GF-D8 (cell line): ENCODE data around the gene TMC3.

Experiments used
- DNase-seq: peaks from one replicate; lab custom pipeline; 2025; lab: John Stamatoyannopoulos, UW

Gene TMC3

GRCh38 chr15:81322676-81323253 is 51.2 kb downstream of the TMC3 start:
- no peak for DNase-seq

- DNase-seq = no peak
These were observed 52.3 kb downstream of the TMC3 start for GRCh38 chr15:81321667-81322066.

- DNase-seq = no peak
These were observed 56.4 kb downstream of the TMC3 start for GRCh38 chr15:81317642-81318017.

- DNase-seq = no peak
These were observed 57.7 kb downstream of the TMC3 start for GRCh38 chr15:81316267-81316666.

GRCh38 chr15:81315452-81316175 is 58.4 kb downstream of the TMC3 start:
- no peak for DNase-seq

GRCh38 chr15:81314378-81314777 is 59.6 kb downstream of the TMC3 start:
- DNase-seq = no peak

- DNase-seq = no peak
These were observed 60.3 kb downstream of the TMC3 start for GRCh38 chr15:81313686-81314085.

- DNase-seq = no peak
These were observed 61.0 kb downstream of the TMC3 start for GRCh38 chr15:81312790-81313543.

GRCh38 chr15:81311752-81312464 is 62.1 kb downstream of the TMC3 start:
- DNase-seq = peak; percentile 48

GRCh38 chr15:81310480-81310879 is 63.5 kb downstream of the TMC3 start:
- DNase-seq = no peak

- no peak for DNase-seq
These were observed 64.2 kb downstream of the TMC3 start for GRCh38 chr15:81309647-81310450.

GRCh38 chr15:81308260-81308659 is 65.8 kb downstream of the TMC3 start:
- DNase-seq = no peak

GRCh38 chr15:81304226-81304625 is 69.8 kb downstream of the TMC3 start:
- DNase-seq = no peak

GRCh38 chr15:81303244-81304225 is 70.5 kb downstream of the TMC3 start:
- DNase-seq = no peak

GRCh38 chr15:81302701-81303109 is 71.3 kb downstream of the TMC3 start:
- DNase-seq = no peak

GRCh38 chr15:81301815-81302399 is 72.1 kb downstream of the TMC3 start:
- DNase-seq = no peak

- DNase-seq = no peak
These were observed 72.6 kb downstream of the TMC3 start for GRCh38 chr15:81301385-81301784.

GRCh38 chr15:81299630-81300273 is 74.3 kb downstream of the TMC3 start:
- no peak for DNase-seq

GRCh38 chr15:81299156-81299555 is 74.9 kb downstream of the TMC3 start:
- DNase-seq = no peak

GRCh38 chr15:81298611-81299010 is 75.4 kb downstream of the TMC3 start:
- DNase-seq = no peak
